KMS-11 (cell line): ENCODE results near the gene PHF3.

Source experiments
- H2AFZ ChIP-seq: fragments of 200-600 bp; sonication (generic); 2 replicates; pipeline ENCODE4 v1.6.1; 2016; ENCODE audit warnings: antibody characterized with exemption, mixed run types, low read depth
- H3K27ac ChIP-seq: fragments of 200-600 bp; sonication (generic); 2 replicates; pipeline ENCODE4 v1.6.1; 2016; ENCODE audit warnings: mild to moderate bottlenecking, mixed run types
- H3K27me3 ChIP-seq: fragments of 200-600 bp; sonication (generic); 2 replicates; pipeline ENCODE4 v1.6.1; 2017; ENCODE audit warnings: mild to moderate bottlenecking, low read depth, mixed run types, moderate library complexity; ENCODE audit not compliant: insufficient read depth
- H3K36me3 ChIP-seq: fragments of 200-600 bp; sonication (generic); 2 replicates; pipeline ENCODE4 v1.6.1; 2017; ENCODE audit warnings: mild to moderate bottlenecking, mixed run types; ENCODE audit not compliant: insufficient read depth
- H3K4me1 ChIP-seq: fragments of 200-600 bp; sonication (generic); 2 replicates; pipeline ENCODE4 v1.6.1; 2016; ENCODE audit warnings: mild to moderate bottlenecking, low read depth, mixed run types; ENCODE audit not compliant: poor library complexity, severe bottlenecking
- H3K4me2 ChIP-seq: fragments of 200-600 bp; sonication (generic); 2 replicates; pipeline ENCODE4 v1.7.0; 2016; ENCODE audit warnings: mild to moderate bottlenecking, mixed run types
- H3K4me3 ChIP-seq: fragments of 200-600 bp; sonication (generic); IDR thresholded peaks from 2 replicates; pipeline ENCODE4 v1.6.1; 2017; ENCODE audit warnings: low read depth, low read length, mixed read lengths; ENCODE audit not compliant: insufficient read depth
- H3K79me2 ChIP-seq: fragments of 200-600 bp; sonication (generic); 2 replicates; pipeline ENCODE4 v1.6.1; 2016; ENCODE audit warnings: low read depth, mixed run types; ENCODE audit not compliant: insufficient read depth
- H3K9ac ChIP-seq: fragments of 200-600 bp; sonication (generic); 2 replicates; pipeline ENCODE4 v1.6.1; 2016; ENCODE audit warnings: mild to moderate bottlenecking, mixed run types
- H4K20me1 ChIP-seq: fragments of 200-600 bp; sonication (generic); 2 replicates; pipeline ENCODE4 v1.6.1; 2016; ENCODE audit warnings: mild to moderate bottlenecking, mixed run types; ENCODE audit not compliant: insufficient read depth
- CTCF ChIP-seq: fragments of 200-600 bp; sonication (generic); conservative IDR thresholded peaks from 2 replicates; pipeline ENCODE4 v1.6.1; 2017; ENCODE audit warnings: low read depth, mild to moderate bottlenecking, antibody characterized with exemption, low read length, moderate library complexity, mixed read lengths

The PHF3 gene

GRCh38 chr6:63714091-63714490 lies 78.5 kb downstream of the PHF3 start:
- Histone ChIP-seq H4K20me1 (no peaks in the 10 kb centered on the region), H3K79me2 (no peaks in the 10 kb centered on the region), H3K4me1 (peaks cover 10% of the 10 kb centered on the region), H3K4me2 (no peak overlapping the region), H3K27me3 (no peaks in the 10 kb centered on the region), H3K27ac (no peak overlapping the region), H2AFZ (no peak overlapping the region), H3K36me3 (peaks cover 12% of the 10 kb centered on the region; the same call in 1 of the 2 replicates), H3K4me3 (no peak overlapping the region), H3K9ac (no peak overlapping the region)
- no peak for TF ChIP-seq CTCF

- Histone ChIP-seq H3K4me1 (peaks cover 10% of the 10 kb centered on the region), H3K79me2 (no peaks in the 10 kb centered on the region), H4K20me1 (no peaks in the 10 kb centered on the region), H3K27ac (no peak overlapping the region), H3K9ac (no peak overlapping the region), H3K36me3 (peaks cover 8% of the 10 kb centered on the region; the same call in 1 of the 2 replicates), H3K4me3 (no peak overlapping the region), H3K4me2 (no peak overlapping the region), H2AFZ (no peak overlapping the region), H3K27me3 (no peaks in the 10 kb centered on the region)
- TF ChIP-seq CTCF, result no peak
Observed at GRCh38 chr6:63716169-63716568, 80.6 kb downstream of the PHF3 start.

GRCh38 chr6:63721181-63721580 lies 85.6 kb downstream of the PHF3 start:
- Histone ChIP-seq H3K4me3 (no peak overlapping the region), H2AFZ (no peak overlapping the region), H3K27me3 (no peaks in the 10 kb centered on the region), H3K4me1 (no peaks in the 10 kb centered on the region), H3K4me2 (no peak overlapping the region), H3K27ac (no peak overlapping the region), H4K20me1 (no peaks in the 10 kb centered on the region), H3K36me3 (no peaks in the 10 kb centered on the region), H3K9ac (no peak overlapping the region), H3K79me2 (no peaks in the 10 kb centered on the region)
- no peak for TF ChIP-seq CTCF

- no peak overlapping the region for H2AFZ ChIP-seq
- H3K9ac ChIP-seq, result no peak overlapping the region
- no peaks in the 10 kb centered on the region for H4K20me1 ChIP-seq
- TF ChIP-seq CTCF, result no peak
- H3K27ac ChIP-seq, result no peak overlapping the region
- H3K36me3 ChIP-seq, result no peaks in the 10 kb centered on the region
- no peaks in the 10 kb centered on the region for H3K79me2 ChIP-seq
- no peak overlapping the region for H3K4me2 ChIP-seq
- H3K4me3 ChIP-seq, result no peak overlapping the region
- no peaks in the 10 kb centered on the region for H3K27me3 ChIP-seq
- H3K4me1 ChIP-seq, result no peaks in the 10 kb centered on the region
Observed at GRCh38 chr6:63724721-63725120, 89.1 kb downstream of the PHF3 start.

- Histone ChIP-seq H3K27me3 (no peaks in the 10 kb centered on the region), H3K4me1 (no peaks in the 10 kb centered on the region), H3K4me3 (no peak overlapping the region), H3K79me2 (no peaks in the 10 kb centered on the region), H3K36me3 (no peaks in the 10 kb centered on the region), H3K9ac (no peak overlapping the region), H4K20me1 (no peaks in the 10 kb centered on the region), H2AFZ (no peak overlapping the region), H3K27ac (no peak overlapping the region), H3K4me2 (no peak overlapping the region)
- no peak for TF ChIP-seq CTCF
Observed at GRCh38 chr6:63730311-63730710, 94.7 kb downstream of the PHF3 start.
